WTC11 (cell line): ENCODE measurements around the gene RDH8. TPM values are rescaled to one million over a fixed set of nuclear protein-coding genes. Genes with fewer than 3 reads are reported as not detected.

ENCODE experiments used
- ATAC-seq: fragments of 200-7000 bp; cut with Tn5 transposase; 2 replicates; pipeline ENCODE4 v1.10.0; 2021; ENCODE audit warnings: mild to moderate bottlenecking, moderate library complexity
- CTCF ChIA-PET: fragments of 300-600 bp; sonication (Branson Sonifier 250); formaldehyde crosslinking; loops from one replicate; lab custom pipeline; 2021; ENCODE audit warnings: antibody characterized with exemption; lab: Charles Lee
- POLR2A ChIA-PET: fragments of 350-600 bp; sonication (Branson Sonifier 250); formaldehyde crosslinking; loops from one replicate; lab custom pipeline; 2021; ENCODE audit warnings: antibody characterized with exemption; lab: Charles Lee
- DNase-seq: peaks from one replicate; pipeline ENCODE4 v3.0.0; 2021; ENCODE audit warnings: low spot score
- H3K27ac Mint-ChIP-seq: 2 replicates; pipeline ENCODE4 v1.8.0; 2021; ENCODE audit warnings: mixed read lengths
- H3K27me3 Mint-ChIP-seq: 2 replicates; pipeline ENCODE4 v1.8.0; 2021; ENCODE audit warnings: low read depth, mild to moderate bottlenecking, moderate library complexity, mixed read lengths
- H3K36me3 Mint-ChIP-seq: 2 replicates; pipeline ENCODE4 v1.8.0; 2021; ENCODE audit warnings: mixed read lengths
- H3K4me1 Mint-ChIP-seq: 2 replicates; pipeline ENCODE4 v1.8.0; 2022; ENCODE audit warnings: mixed read lengths
- H3K4me3 Mint-ChIP-seq: 2 replicates; pipeline ENCODE4 v1.8.0; 2021; ENCODE audit warnings: mild to moderate bottlenecking, moderate library complexity, mixed read lengths
- H3K9me3 Mint-ChIP-seq: 2 replicates; pipeline ENCODE4 v1.8.0; 2021; ENCODE audit warnings: mixed read lengths
- AFF4 ChIP-seq: sonication (generic); formaldehyde crosslinking; IDR thresholded peaks from 2 replicates; pipeline ENCODE4 v1.8.1; 2023; ENCODE audit warnings: mild to moderate bottlenecking, missing genetic modification reagents, borderline replicate concordance
- ATF1 ChIP-seq: sonication (generic); formaldehyde crosslinking; IDR thresholded peaks from 2 replicates; pipeline ENCODE4 v1.8.1; 2023; ENCODE audit warnings: mild to moderate bottlenecking, moderate library complexity, missing genetic modification reagents
- CTCF ChIP-seq: fragments of 200-600 bp; IDR thresholded peaks from 2 replicates; pipeline ENCODE4 v1.8.0; 2022; ENCODE audit warnings: antibody characterized with exemption
- E2F5 ChIP-seq: sonication (generic); formaldehyde crosslinking; IDR thresholded peaks from 2 replicates; pipeline ENCODE4 v1.8.1; 2022; ENCODE audit warnings: mild to moderate bottlenecking, moderate library complexity, missing genetic modification reagents
- ERG ChIP-seq: fragments of 250-450 bp; sonication (Bioruptor Pico); IDR thresholded peaks from 2 replicates; pipeline ENCODE4 v1.8.0; 2021; ENCODE audit warnings: mild to moderate bottlenecking
- ETV6 ChIP-seq: sonication (generic); formaldehyde crosslinking; IDR thresholded peaks from 2 replicates; pipeline ENCODE4 v1.8.1; 2022; ENCODE audit warnings: mild to moderate bottlenecking, missing genetic modification reagents
- GABPB1 ChIP-seq: sonication (generic); formaldehyde crosslinking; IDR thresholded peaks from 2 replicates; pipeline ENCODE4 v1.8.1; 2023; ENCODE audit warnings: mild to moderate bottlenecking, missing genetic modification reagents
- HMGXB4 ChIP-seq: sonication (generic); formaldehyde crosslinking; IDR thresholded peaks from 2 replicates; pipeline ENCODE4 v1.8.1; 2023; ENCODE audit warnings: mild to moderate bottlenecking, moderate library complexity, missing genetic modification reagents
- NFE2L1 ChIP-seq: sonication (generic); formaldehyde crosslinking; IDR thresholded peaks from 2 replicates; pipeline ENCODE4 v1.8.1; 2023; ENCODE audit warnings: missing genetic modification reagents
- RELA ChIP-seq: sonication (generic); formaldehyde crosslinking; IDR thresholded peaks from 2 replicates; pipeline ENCODE4 v1.8.1; 2022; ENCODE audit warnings: missing genetic modification reagents, mild to moderate bottlenecking, borderline replicate concordance
- STAT6 ChIP-seq: sonication (generic); formaldehyde crosslinking; conservative IDR thresholded peaks from 2 replicates; pipeline ENCODE4 v1.8.1; 2023; ENCODE audit warnings: mild to moderate bottlenecking, low read depth, missing genetic modification reagents, moderate library complexity
- TP53 ChIP-seq: sonication (generic); formaldehyde crosslinking; IDR thresholded peaks from 2 replicates; pipeline ENCODE4 v1.8.1; 2023; ENCODE audit warnings: mild to moderate bottlenecking, missing genetic modification reagents
- ZNF232 ChIP-seq: sonication (generic); formaldehyde crosslinking; IDR thresholded peaks from 2 replicates; pipeline ENCODE4 v1.8.0; 2022; ENCODE audit warnings: mild to moderate bottlenecking, missing genetic modification reagents
- ZNF281 ChIP-seq: sonication (generic); formaldehyde crosslinking; IDR thresholded peaks from 2 replicates; pipeline ENCODE4 v1.8.0; 2023; ENCODE audit warnings: mild to moderate bottlenecking, missing genetic modification reagents
- total RNA-seq: library from RNA; stranded (reverse); gene quantifications from 3 replicates; pipeline ENCODE4 v1.2.3, GENCODE V29; 2021

Gene RDH8
- total RNA-seq, 1 experiment from 2014 or later, result not detected

- TF ChIP-seq ZNF281, result no peak
- no peak for TF ChIP-seq ZNF232 (CRISPR knock-in tag)
- no peak for TF ChIP-seq ETV6 (CRISPR knock-in tag)
- no peak for TF ChIP-seq ERG (CRISPR knock-in tag)
- TF ChIP-seq ATF1, result no peak
- no peak for TF ChIP-seq E2F5
- no peak for TF ChIP-seq RELA (CRISPR knock-in tag)
- TF ChIP-seq STAT6 (CRISPR knock-in tag), result no peak
- TF ChIP-seq AFF4 (CRISPR knock-in tag), result no peak
- no peak for TF ChIP-seq TP53 (CRISPR knock-in tag)
Measured at GRCh38 chr19:10000171-10000826, 13.0 kb upstream of the RDH8 start (continued).

GRCh38 chr19:10001899-10002298 lies 11.4 kb upstream of the RDH8 start:
- H3K4me1 Mint-ChIP-seq, result peaks cover 6% of the 10 kb centered on the region
- peaks cover 26% of the 10 kb centered on the region for H3K27me3 Mint-ChIP-seq
- no peaks in the 10 kb centered on the region for H3K36me3 Mint-ChIP-seq
- TF ChIP-seq CTCF (peak; percentile 61), HMGXB4 (0 out of 2 replicates have a peak, but pooled peaks have one; percentile 28), GABPB1 (CRISPR knock-in tag) (peak; percentile 22; the same call in 1 of the 2 replicates), NFE2L1 (CRISPR knock-in tag) (peak; percentile 99), ATF1 (no peak)
- DNase-seq, result peak; percentile 75
- ChIA-PET POLR2A (interaction anchor here (0.6 kb wide), 1 partner anchor 93 kb away, joined by 4 read pairs; no protein-coding TSS in a partner anchor), CTCF (interaction anchor here (0.5 to 3.3 kb wide), 23 partner anchors 9 to 1421 kb away, joined by 3 to 75 read pairs (median 6); partner anchors contain the start of genes COL5A3, OLFM2 and RDH8)
- H3K9me3 Mint-ChIP-seq, result peaks cover 2% of the 10 kb centered on the region; the same call in 1 of the 2 replicates
- no peak overlapping the region for H3K27ac Mint-ChIP-seq
- H3K4me3 Mint-ChIP-seq, result no peak overlapping the region
- peak; percentile 62 for ATAC-seq
